ENCODE measurements around the gene RNF26. TPM values are rescaled to one million over a fixed set of nuclear protein-coding genes. Genes with fewer than 3 reads are reported as not detected.
A peak's percentile ranks its signal among the peaks of the same experiment; 100 is the strongest.

RNF26 gene
- total RNA-seq, 1 experiment from 2014 or later, result 69.0 TPM

DNA sequence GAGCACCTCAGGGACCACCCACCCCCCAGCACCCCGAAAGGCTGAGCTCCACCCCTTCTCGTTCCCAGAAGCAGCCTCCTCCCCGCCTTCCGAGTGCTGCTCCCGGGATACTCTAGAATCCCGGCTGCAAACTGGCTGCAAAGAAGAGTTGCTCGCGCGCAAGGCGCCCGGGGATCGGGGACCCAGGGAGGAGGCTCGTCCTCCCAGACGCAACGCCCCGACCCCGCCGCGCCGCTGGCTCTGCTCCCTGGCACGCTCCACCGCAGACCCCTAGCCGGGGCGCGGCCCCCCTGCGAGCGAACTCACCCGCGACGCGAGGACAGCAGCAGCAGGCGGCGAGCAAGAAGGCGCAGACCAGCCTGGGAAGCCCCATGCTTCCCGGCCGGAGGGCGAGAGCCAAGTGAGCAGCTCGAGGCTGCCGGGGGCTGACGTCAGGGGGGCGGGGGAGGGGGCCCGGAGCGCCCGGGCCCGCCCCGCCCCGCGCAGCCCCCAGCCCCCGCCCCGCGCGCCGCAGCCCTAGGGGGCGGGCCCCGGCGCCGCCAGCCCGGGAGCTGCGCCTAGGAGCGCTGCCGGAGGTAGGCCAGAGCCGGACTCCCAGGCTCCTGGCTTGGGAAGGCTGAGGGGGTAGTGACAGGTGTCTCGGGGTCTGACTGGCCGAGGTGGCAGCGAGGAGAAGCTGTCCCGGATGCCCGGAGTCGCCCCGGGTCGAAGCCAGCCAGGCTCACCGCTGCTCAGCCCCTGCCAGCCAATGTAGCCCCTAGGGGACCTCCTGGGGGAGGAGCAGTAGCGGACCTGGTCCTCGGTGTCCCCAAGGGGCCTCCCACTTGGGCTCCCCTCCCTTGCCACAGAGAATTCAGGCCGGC, 17.4 kb upstream of the RNF26 start, which contains the start of gene MCAM:
TSS of gene MCAM (minus strand) at position 402 of the 863 bp plus-strand sequence. CDS start at position 373, 29 bp downstream.
- DNase-seq (ENCODE audit: low read depth, low spot score) (no peak), ATAC-seq (peak; percentile 14)
- H3K36me3 ChIP-seq (ENCODE audit: control insufficient read depth, insufficient read depth, low read length), result no peaks in the 10 kb centered on the region
- in situ Hi-C loops (cut with HindIII; ENCODE audit: low pct_unique_long_range_greater_than_20kb, low sequenced_read_pairs), result no loop called here
- H3K27ac ChIP-seq (ENCODE audit: low read length), result peak within 1 kb of the TSS; percentile 40; the same call in 1 of the 2 replicates
- no TSS peak for BruUV-seq (replicated peaks)
- ChIA-PET POLR2A (no interaction called here), CTCF (interaction anchor here (0.7 kb wide), 1 partner anchor 157 kb away, joined by 3 read pairs; no protein-coding TSS in a partner anchor)
- intact Hi-C loops (cut with micrococcal nuclease; ENCODE audit: unreplicated experiment), result no loop called here
- peaks cover 52% of the 10 kb centered on the region for H3K4me1 ChIP-seq (ENCODE audit: control insufficient read depth, insufficient read depth, low read length)
- TF ChIP-seq SIN3A (IDR thresholded peaks at IDR 0.05; ENCODE audit: borderline replicate concordance, insufficient read depth, low read depth, low read length), result no peak
- TF ChIP-seq POLR2AphosphoS5 (IDR thresholded peaks at IDR 0.05; ENCODE audit: low read depth, low read length), result no peak
- no peak for TF ChIP-seq TCF7L2 (IDR thresholded peaks at IDR 0.05; ENCODE audit: low read depth, low read length)
- no peaks in the 10 kb centered on the region for H3K9me3 ChIP-seq (ENCODE audit: control insufficient read depth, insufficient read depth, low read depth, low read length)
- no peaks in the 10 kb centered on the region for H3K27me3 ChIP-seq (ENCODE audit: control insufficient read depth, insufficient read depth, low read length)
- H3K4me3 ChIP-seq (ENCODE audit: low read depth in 2 of 2, low read length in 2 of 2), result peak within 1 kb of the TSS; percentile 47 to 62

DNA sequence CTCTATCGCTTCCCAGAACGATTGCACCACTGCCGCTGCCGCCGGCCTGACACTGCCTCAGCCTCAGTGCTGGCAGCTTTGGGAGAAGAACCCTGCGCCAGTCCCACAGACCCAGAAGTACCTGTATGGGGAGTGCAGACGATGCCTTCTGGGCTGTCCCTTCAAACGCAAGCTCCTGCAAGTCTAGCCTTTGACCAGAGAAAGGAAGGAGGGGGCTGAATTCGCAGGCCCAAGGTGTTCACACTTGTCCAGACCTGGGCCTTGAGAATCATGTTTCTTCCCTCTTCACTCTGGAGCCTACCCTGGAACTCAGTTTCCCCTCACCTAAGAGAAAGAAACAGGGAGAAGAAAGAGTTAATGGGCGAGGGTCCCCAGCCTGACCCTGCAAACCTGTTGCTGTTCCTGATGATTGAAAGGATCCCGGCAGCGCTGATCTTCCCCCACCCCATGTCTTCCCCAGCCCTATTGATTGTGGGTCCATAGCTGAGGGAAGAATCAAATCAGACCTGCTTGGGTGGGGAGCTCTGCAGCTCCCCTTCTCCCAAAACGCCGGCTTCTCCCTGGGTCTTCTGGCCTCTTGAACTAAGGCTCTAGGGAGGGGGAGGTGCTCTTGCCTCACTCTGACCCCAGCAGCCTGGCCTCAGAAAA, 16.6 kb upstream of the RNF26 start:
- Histone ChIP-seq H3K27me3 (ENCODE audit: control insufficient read depth, insufficient read depth, low read length) (no peaks in the 10 kb centered on the region), H3K4me1 (ENCODE audit: control insufficient read depth, insufficient read depth, low read length) (peaks cover 52% of the 10 kb centered on the region), H3K36me3 (ENCODE audit: control insufficient read depth, insufficient read depth, low read length) (no peaks in the 10 kb centered on the region), H3K4me3 (ENCODE audit: low read depth in 2 of 2, low read length in 2 of 2) (peak overlapping the region; percentile 9 to 24; a peak in 2 of 4 replicates), H3K27ac (ENCODE audit: low read length) (0 out of 2 replicates have a peak overlapping the region, but pooled peaks have one; percentile 24), H3K9me3 (ENCODE audit: control insufficient read depth, insufficient read depth, low read depth, low read length) (no peaks in the 10 kb centered on the region)
- DNase-seq (ENCODE audit: low read depth, low spot score) (no peak), ATAC-seq (no peak; the same call in 1 of the 2 replicates)
- TF ChIP-seq TCF7L2 (IDR thresholded peaks at IDR 0.05; ENCODE audit: low read depth, low read length), result no peak
- in situ Hi-C loops (cut with HindIII; ENCODE audit: low pct_unique_long_range_greater_than_20kb, low sequenced_read_pairs) (no loop called here), intact Hi-C loops (cut with micrococcal nuclease; ENCODE audit: unreplicated experiment) (no loop called here)
- ChIA-PET POLR2A (no interaction called here), CTCF (interaction anchor here (0.5 to 1.1 kb wide), 2 partner anchors 157 to 223 kb away, joined by 3 to 4 read pairs; a partner anchor contains a TSS)
- BruUV-seq (replicated peaks), result no TSS peak

DNA sequence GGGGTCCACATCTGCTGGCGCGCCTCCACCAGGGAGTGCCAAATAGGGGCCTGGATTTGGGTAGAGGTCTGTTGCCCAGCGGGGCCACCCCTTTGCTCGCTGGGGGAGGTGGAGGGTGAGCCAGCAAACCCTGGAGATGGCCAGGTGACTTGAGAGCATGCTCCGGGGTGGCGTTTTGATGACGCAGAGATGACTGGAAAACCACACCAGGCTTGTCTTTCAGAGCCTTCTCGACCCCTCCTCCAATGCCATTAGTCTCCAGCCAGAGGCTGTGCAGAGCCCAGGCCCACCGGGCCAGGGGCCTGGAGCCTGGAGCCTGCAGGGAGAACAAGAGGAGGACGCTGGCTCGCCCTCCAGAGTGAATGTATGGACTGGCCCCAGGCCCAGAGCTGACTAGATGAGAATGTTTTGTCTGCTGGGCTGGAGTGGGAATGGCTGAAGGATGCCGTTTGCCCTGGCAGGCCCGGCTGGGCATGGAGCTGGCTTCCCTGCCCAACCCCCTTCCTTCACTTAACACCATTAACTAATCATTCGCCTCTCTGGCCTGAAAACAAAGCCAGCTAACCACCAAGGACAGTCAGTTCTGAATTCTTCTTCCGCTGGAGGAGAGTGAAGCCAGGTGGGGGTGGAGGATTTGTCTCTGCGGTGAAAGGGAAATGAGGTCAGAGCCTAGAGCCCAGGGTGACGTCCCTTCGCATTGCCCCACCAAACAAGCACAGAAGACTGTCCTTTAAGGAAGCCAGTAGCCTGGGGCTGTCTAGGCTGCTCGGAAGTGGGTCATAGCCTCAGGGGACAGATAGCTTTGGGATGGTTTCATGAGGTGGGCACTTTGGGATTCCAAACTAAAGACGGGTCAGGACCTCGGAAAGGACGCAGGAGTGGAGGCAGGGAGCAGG, 15.8 kb upstream of the RNF26 start:
- peak overlapping the region; percentile 78 for H3K27ac ChIP-seq (ENCODE audit: low read length)

More for the DNA sequence above, 15.8 kb upstream of the RNF26 start:
- in situ Hi-C loops (cut with HindIII; ENCODE audit: low pct_unique_long_range_greater_than_20kb, low sequenced_read_pairs), result no loop called here
- intact Hi-C loops (cut with micrococcal nuclease; ENCODE audit: unreplicated experiment), result no loop called here
- Histone ChIP-seq H3K4me1 (ENCODE audit: control insufficient read depth, insufficient read depth, low read length) (peaks cover 52% of the 10 kb centered on the region), H3K9me3 (ENCODE audit: control insufficient read depth, insufficient read depth, low read depth, low read length) (no peaks in the 10 kb centered on the region), H3K4me3 (ENCODE audit: low read depth in 2 of 2, low read length in 2 of 2) (0 out of 4 replicates have a peak overlapping the region, but pooled peaks of 1 of the 2 experiments have one; percentile 9), H3K36me3 (ENCODE audit: control insufficient read depth, insufficient read depth, low read length) (no peaks in the 10 kb centered on the region), H3K27me3 (ENCODE audit: control insufficient read depth, insufficient read depth, low read length) (no peaks in the 10 kb centered on the region)
- POLR2A ChIA-PET, result interaction anchor here (1.7 kb wide), 1 partner anchor 20 kb away, joined by 4 read pairs; no protein-coding TSS in a partner anchor
- BruUV-seq (replicated peaks), result no TSS peak
- CTCF ChIA-PET, result interaction anchor here (0.5 to 1.1 kb wide), 6 partner anchors 10 to 223 kb away, joined by 3 to 12 read pairs (median 4); a partner anchor contains a TSS
- TF ChIP-seq, protein P1, sequence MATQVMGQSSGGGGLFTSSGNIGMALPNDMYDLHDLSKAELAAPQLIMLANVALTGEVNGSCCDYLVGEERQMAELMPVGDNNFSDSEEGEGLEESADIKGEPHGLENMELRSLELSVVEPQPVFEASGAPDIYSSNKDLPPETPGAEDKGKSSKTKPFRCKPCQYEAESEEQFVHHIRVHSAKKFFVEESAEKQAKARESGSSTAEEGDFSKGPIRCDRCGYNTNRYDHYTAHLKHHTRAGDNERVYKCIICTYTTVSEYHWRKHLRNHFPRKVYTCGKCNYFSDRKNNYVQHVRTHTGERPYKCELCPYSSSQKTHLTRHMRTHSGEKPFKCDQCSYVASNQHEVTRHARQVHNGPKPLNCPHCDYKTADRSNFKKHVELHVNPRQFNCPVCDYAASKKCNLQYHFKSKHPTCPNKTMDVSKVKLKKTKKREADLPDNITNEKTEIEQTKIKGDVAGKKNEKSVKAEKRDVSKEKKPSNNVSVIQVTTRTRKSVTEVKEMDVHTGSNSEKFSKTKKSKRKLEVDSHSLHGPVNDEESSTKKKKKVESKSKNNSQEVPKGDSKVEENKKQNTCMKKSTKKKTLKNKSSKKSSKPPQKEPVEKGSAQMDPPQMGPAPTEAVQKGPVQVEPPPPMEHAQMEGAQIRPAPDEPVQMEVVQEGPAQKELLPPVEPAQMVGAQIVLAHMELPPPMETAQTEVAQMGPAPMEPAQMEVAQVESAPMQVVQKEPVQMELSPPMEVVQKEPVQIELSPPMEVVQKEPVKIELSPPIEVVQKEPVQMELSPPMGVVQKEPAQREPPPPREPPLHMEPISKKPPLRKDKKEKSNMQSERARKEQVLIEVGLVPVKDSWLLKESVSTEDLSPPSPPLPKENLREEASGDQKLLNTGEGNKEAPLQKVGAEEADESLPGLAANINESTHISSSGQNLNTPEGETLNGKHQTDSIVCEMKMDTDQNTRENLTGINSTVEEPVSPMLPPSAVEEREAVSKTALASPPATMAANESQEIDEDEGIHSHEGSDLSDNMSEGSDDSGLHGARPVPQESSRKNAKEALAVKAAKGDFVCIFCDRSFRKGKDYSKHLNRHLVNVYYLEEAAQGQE (IDR thresholded peaks at IDR 0.05; ENCODE audit: insufficient read depth in 1 of 2, low read depth in 2 of 2, low read length in 1 of 2), result no peak
- TF ChIP-seq SIN3A (IDR thresholded peaks at IDR 0.05; ENCODE audit: borderline replicate concordance, insufficient read depth, low read depth, low read length) (no peak), POLR2AphosphoS5 (IDR thresholded peaks at IDR 0.05; ENCODE audit: low read depth, low read length) (no peak), TCF7L2 (IDR thresholded peaks at IDR 0.05; ENCODE audit: low read depth, low read length) (no peak)
- TF ChIP-seq, protein P2, sequence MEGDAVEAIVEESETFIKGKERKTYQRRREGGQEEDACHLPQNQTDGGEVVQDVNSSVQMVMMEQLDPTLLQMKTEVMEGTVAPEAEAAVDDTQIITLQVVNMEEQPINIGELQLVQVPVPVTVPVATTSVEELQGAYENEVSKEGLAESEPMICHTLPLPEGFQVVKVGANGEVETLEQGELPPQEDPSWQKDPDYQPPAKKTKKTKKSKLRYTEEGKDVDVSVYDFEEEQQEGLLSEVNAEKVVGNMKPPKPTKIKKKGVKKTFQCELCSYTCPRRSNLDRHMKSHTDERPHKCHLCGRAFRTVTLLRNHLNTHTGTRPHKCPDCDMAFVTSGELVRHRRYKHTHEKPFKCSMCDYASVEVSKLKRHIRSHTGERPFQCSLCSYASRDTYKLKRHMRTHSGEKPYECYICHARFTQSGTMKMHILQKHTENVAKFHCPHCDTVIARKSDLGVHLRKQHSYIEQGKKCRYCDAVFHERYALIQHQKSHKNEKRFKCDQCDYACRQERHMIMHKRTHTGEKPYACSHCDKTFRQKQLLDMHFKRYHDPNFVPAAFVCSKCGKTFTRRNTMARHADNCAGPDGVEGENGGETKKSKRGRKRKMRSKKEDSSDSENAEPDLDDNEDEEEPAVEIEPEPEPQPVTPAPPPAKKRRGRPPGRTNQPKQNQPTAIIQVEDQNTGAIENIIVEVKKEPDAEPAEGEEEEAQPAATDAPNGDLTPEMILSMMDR (IDR thresholded peaks at IDR 0.05), result no peak
- peak; percentile 4; the same call in 1 of the 2 replicates for ATAC-seq
- DNase-seq (ENCODE audit: low read depth, low spot score), result no peak

Data from Panc1 (cell line).